ENCODE data around the gene PRLH.

- no peak for TF ChIP-seq CTCF (IDR thresholded peaks at IDR 0.05)
- no peak for TF ChIP-seq POLR2A (IDR thresholded peaks at IDR 0.05)
These were observed 41.7 kb upstream of the PRLH start for GRCh38 chr2:237524631-237525030.
